NT2/D1 (cell line): Measurements from ENCODE around the gene SPACDR.
"Not testable (repeated sequence)": the region's sequence is repeated elsewhere in the genome, so short reads cannot be mapped to it uniquely, and the experiment has no call there.

Source experiments
- DNase-seq: peaks from one replicate; pipeline ENCODE4 v3.0.0-alpha.2; 2011; ENCODE audit warnings: low read depth, low spot score
- H3K27me3 ChIP-seq: 2 replicates; pipeline ENCODE4 v1.6.0; 2011; ENCODE audit warnings: mild to moderate bottlenecking; ENCODE audit not compliant: insufficient read length, insufficient read depth
- H3K36me3 ChIP-seq: 2 replicates; pipeline ENCODE4 v1.6.1; 2011; ENCODE audit warnings: mild to moderate bottlenecking, low read length, mixed read lengths; ENCODE audit not compliant: insufficient read depth, insufficient read length
- H3K4me1 ChIP-seq: 2 replicates; pipeline ENCODE4 v1.5.1; 2011; ENCODE audit not compliant: insufficient read depth, insufficient read length
- H3K4me3 ChIP-seq: 2 replicates; pipeline ENCODE4 v1.5.1; 2011; ENCODE audit warnings: low read depth; ENCODE audit not compliant: insufficient read length
- H3K9ac ChIP-seq: 2 replicates; pipeline ENCODE4 v1.6.0; 2011; ENCODE audit warnings: low read depth; ENCODE audit not compliant: insufficient read length
- H3K9me3 ChIP-seq: 2 replicates; pipeline ENCODE4 v1.5.1; 2011; ENCODE audit warnings: mild to moderate bottlenecking, low read length; ENCODE audit not compliant: insufficient read depth
- SUZ12 ChIP-seq: IDR thresholded peaks from 2 replicates; pipeline ENCODE4 v1.6.1; 2011; ENCODE audit not compliant: insufficient read length, insufficient read depth; ENCODE audit errors: extremely low read depth
- YY1 ChIP-seq: IDR thresholded peaks from 2 replicates; pipeline ENCODE4 v1.6.1; 2011; ENCODE audit not compliant: insufficient read length, insufficient read depth
- ZNF274 ChIP-seq: IDR thresholded peaks from 2 replicates; pipeline ENCODE4 v1.6.1; 2011; ENCODE audit warnings: mild to moderate bottlenecking, low read depth, low read length

The SPACDR gene

DNA sequence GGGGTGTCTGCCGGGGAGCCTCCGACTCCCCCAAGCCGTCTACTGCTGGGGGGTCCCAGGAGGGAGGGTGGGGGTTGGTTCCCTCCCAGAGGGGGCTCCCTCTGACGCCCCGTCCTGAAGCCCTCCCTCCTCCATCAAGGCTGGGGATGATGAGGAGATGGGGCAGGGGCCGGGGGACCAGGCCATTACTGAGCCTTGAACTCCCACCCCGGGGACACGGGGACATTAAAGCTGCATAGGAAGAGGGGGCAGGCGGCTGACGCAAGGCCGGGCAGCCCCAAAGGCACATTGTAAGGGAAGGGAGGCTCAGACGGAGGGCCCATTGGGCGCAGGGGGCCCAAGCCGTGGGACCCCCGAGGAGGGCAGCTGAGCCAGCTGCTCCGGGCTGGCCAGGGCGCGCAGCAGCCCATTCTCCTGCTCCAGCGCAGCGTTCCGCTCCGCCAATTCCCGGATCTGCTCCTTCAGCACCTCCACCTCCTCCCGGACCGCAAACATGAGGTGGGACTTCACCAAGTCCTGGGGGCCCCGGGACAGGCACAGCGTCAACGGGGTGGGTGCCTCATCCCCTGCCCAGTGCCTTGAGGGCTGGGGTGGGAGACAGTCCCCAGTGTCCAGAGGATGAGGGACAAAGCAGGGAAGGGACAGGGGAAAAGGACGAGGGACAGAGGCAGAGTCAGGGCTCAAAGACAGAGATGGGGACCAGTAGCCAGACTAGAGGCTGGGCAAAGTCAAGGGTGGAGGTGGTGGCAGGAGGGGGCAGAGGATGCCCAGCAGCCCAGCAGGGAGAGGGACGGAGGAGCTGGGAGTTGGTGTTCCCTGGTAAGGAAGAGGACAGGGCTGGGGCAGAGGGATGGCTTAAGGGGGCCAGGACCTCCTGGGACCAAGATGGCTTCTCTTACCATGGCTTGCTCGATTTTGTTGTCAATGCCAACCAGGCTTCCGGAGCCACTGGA, 2.9 kb upstream of the SPACDR start:
- Histone ChIP-seq H3K36me3 (peaks cover 19% of the 10 kb centered on the region), H3K27me3 (no peaks in the 10 kb centered on the region), H3K4me3 (no peak overlapping the region), H3K4me1 (peaks cover 5% of the 10 kb centered on the region), H3K9me3 (no peaks in the 10 kb centered on the region), H3K9ac (no peak overlapping the region)
- no peak for DNase-seq
- TF ChIP-seq SUZ12 (no peak), ZNF274 (no peak), YY1 (no peak)

DNA sequence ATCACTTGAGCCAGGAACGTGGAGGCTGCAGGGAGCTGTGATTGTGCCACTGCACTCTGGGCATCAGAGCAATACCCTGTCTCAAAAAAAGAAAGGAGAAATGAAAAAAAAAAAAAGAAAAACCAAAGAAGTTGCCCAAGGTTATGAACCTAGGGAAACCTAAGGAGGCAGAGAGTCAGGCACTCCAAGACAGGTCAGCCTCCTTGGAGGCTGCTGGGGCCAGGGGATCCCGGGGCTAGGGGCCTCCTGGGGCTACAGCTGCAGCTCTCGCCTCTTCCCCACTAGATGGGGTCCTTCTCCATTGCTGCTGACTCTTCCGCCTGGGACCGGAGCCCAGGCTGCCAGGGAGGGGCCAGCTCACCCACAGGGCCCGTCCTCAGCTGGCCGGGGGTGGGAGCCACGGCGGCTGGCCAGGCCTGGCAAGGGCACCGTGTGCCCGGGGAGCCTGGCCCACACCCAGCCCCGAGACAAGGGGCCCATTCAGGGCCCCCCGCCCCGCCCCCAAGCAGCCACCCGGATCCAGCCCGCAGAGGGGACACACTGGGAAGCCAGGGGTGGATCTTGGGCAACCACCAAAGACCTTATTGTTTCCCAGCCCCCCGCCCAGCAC, 1.7 kb upstream of the SPACDR start:
- no peaks in the 10 kb centered on the region for H3K9me3 ChIP-seq
- no peak overlapping the region for H3K9ac ChIP-seq
- peaks cover 3% of the 10 kb centered on the region for H3K4me1 ChIP-seq
- H3K27me3 ChIP-seq = no peaks in the 10 kb centered on the region
- H3K4me3 ChIP-seq = no peak overlapping the region
- no peak for DNase-seq
- no peak for TF ChIP-seq YY1
- no peak for TF ChIP-seq SUZ12
- TF ChIP-seq ZNF274 = no peak
- H3K36me3 ChIP-seq = peaks cover 18% of the 10 kb centered on the region

GRCh38 chr7:100465299-100465698, 1.2 kb upstream of the SPACDR start:
- TF ChIP-seq YY1 (no peak), ZNF274 (no peak), SUZ12 (no peak)
- Histone ChIP-seq H3K36me3 (peaks cover 13% of the 10 kb centered on the region), H3K9ac (no peak overlapping the region), H3K9me3 (no peaks in the 10 kb centered on the region), H3K27me3 (no peaks in the 10 kb centered on the region), H3K4me3 (no peak overlapping the region), H3K4me1 (peaks cover 3% of the 10 kb centered on the region)
- DNase-seq = no peak

GRCh38 chr7:100464791-100465190, 731 bp upstream of the SPACDR start:
- no peak for TF ChIP-seq SUZ12
- TF ChIP-seq ZNF274 = no peak
- TF ChIP-seq YY1 = no peak
- Histone ChIP-seq H3K4me1 (peaks cover 3% of the 10 kb centered on the region), H3K4me3 (no peak overlapping the region), H3K27me3 (no peaks in the 10 kb centered on the region), H3K9ac (no peak overlapping the region), H3K36me3 (peaks cover 10% of the 10 kb centered on the region), H3K9me3 (no peaks in the 10 kb centered on the region)
- no peak for DNase-seq

DNA sequence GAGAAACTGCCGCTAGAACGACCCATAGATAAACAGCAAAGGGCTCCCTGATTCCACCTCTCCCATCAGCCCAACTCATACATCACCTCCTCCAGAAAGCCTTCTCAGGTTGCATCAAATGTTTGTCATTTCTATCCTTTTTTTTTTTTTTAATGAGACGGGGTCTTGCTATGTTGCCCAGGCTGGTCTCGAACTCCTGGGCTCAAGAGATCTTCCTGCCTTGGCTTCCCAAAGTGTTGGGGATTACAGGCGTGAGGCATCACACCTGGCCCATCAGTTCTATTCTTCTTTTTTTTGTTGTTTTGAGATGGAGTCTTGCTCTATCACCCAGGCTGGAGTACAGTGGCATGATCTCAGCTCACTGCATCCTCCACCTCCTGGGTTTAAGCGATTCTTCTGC, 7.0 kb downstream of the SPACDR start:
- Histone ChIP-seq H3K4me3 (no peak overlapping the region), H3K27me3 (no peaks in the 10 kb centered on the region), H3K36me3 (no peaks in the 10 kb centered on the region), H3K9me3 (no peaks in the 10 kb centered on the region), H3K4me1 (peaks cover 5% of the 10 kb centered on the region), H3K9ac (no peak overlapping the region)
- no peak for TF ChIP-seq ZNF274
- DNase-seq = no peak

GRCh38 chr7:100456562-100456961, 7.5 kb downstream of the SPACDR start:
- Histone ChIP-seq H3K27me3 (no peaks in the 10 kb centered on the region), H3K9me3 (no peaks in the 10 kb centered on the region), H3K4me1 (peaks cover 5% of the 10 kb centered on the region), H3K9ac (no peak overlapping the region), H3K4me3 (no peak overlapping the region), H3K36me3 (no peaks in the 10 kb centered on the region)
- TF ChIP-seq YY1 = no peak
- no peak for TF ChIP-seq SUZ12
- no peak for TF ChIP-seq ZNF274
- no peak for DNase-seq

DNA sequence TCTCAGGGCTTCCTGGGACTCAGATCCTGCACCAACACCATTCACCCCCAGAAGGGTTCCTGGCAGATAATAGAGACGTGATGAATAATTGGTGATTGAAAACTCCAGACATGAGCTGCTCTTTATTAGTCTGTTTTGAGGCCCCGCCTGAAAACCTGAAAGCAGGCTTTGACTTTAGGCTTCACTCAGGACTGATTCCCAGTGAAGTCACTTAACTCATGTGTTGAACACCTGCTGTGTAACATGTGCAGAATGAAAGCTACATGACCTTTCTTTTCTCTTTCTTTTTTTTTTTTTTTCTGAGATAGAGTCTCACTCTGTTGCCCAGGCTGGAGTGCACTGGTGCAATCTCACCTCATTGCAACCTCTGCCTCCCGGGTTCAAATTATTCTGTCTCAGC, 8.9 kb downstream of the SPACDR start:
- no peak for DNase-seq
- H3K4me3 ChIP-seq = no peak overlapping the region
- H3K9ac ChIP-seq = no peak overlapping the region

DNA sequence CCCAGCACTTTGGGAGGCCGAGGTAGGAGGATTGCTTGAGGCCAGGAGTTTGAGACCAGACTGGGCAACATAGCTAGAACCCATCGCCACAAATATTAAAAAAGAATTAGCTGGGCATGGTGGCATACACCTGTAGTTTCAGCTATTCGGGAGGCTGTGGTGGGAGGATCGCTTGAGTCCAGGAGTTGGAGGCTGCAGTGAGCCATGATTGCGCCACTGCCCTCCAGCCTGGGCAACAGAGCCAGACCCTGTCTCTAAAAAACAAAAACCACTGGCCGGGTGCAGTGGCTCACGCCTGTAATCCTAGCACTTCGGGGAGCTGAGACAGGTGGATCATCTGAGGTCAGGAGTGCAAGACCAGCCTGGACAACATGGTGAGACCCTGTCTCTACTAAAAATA, 10.2 kb downstream of the SPACDR start:
- H3K9ac ChIP-seq, H3K27me3 ChIP-seq, H3K9me3 ChIP-seq, H3K4me1 ChIP-seq, H3K36me3 ChIP-seq, H3K4me3 ChIP-seq, DNase-seq: not testable (repeated sequence)

More for the DNA sequence above, 8.9 kb downstream of the SPACDR start:
- Histone ChIP-seq H3K4me1 (peaks cover 5% of the 10 kb centered on the region), H3K27me3 (no peaks in the 10 kb centered on the region), H3K9me3 (no peaks in the 10 kb centered on the region), H3K36me3 (no peaks in the 10 kb centered on the region)
- TF ChIP-seq SUZ12 (no peak), ZNF274 (no peak), YY1 (no peak)
